ENCODE results near the gene RFFL.

DNA sequence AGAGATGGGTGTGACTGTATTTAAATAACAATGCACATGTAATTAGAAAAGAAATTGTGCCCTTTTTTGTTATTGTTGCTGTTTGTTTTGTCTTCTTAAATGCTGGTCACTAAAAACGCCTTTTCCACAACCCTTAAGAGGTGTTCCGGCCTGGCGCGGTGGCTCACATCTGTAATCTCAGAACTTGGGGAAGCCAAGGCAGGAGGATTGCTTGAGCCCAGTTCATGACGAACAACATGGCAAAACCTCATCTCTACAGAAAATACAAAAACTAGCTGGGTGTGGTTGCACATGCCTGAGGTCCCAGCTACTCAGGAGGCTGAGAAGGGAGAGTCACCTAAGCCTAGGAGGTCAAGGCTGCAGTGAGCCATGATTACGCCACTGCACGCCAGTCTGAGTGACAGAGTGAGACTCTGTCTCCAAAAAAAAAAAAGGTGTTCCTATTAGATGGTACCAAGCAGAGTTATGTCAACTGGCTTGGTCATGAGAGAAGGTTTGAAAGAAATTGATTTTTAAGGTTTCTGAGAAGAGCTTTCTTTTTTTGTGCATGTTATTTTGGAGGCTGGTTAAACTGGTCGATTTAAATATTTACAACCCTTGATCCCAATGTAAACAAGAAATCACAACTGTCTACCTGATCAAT lies 23.5 kb upstream of the RFFL start:
- TF ChIP-seq, protein P1, sequence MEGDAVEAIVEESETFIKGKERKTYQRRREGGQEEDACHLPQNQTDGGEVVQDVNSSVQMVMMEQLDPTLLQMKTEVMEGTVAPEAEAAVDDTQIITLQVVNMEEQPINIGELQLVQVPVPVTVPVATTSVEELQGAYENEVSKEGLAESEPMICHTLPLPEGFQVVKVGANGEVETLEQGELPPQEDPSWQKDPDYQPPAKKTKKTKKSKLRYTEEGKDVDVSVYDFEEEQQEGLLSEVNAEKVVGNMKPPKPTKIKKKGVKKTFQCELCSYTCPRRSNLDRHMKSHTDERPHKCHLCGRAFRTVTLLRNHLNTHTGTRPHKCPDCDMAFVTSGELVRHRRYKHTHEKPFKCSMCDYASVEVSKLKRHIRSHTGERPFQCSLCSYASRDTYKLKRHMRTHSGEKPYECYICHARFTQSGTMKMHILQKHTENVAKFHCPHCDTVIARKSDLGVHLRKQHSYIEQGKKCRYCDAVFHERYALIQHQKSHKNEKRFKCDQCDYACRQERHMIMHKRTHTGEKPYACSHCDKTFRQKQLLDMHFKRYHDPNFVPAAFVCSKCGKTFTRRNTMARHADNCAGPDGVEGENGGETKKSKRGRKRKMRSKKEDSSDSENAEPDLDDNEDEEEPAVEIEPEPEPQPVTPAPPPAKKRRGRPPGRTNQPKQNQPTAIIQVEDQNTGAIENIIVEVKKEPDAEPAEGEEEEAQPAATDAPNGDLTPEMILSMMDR (IDR thresholded peaks at IDR 0.05): no peak
- no peak for TF ChIP-seq POLR2A (IDR thresholded peaks at IDR 0.05)
